ENCODE data around the gene EIF3L. TPM values are rescaled to one million over a fixed set of nuclear protein-coding genes. Genes with fewer than 3 reads are reported as not detected.

Gene EIF3L
- total RNA-seq, 1 experiment from 2014 or later = 707 TPM

DNA sequence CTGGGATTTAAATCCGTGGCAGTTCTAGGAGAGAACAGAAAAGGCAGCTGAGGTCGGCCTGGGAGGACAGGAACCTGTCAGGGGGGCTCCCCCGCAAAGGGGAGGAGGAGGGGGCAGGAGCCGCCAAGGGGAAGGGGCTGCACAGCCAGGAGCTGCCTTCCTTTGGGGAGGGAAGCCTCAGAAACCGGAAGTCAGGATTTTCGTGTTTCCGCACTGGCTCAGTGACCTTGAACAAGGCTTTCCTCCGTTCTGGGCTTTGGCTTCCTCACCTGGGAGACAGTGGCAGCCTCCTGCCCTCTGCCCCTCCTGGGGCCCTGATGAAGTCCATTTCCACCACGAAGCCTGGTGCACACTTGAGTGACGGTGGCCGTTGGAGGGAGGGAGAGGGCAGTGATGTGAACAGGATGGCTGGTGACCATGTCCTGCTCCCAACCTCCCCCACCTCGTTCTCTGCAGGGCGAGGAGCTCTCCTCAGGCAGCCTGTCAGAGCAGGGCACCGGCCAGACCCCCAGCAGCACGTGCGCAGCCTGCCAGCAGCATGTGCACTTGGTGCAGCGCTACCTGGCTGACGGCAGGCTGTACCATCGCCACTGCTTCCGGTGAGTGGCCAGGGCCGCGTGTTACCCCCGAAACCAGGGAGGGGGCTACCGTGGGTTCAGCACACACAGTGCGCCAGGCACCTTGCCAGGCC, 69.5 kb downstream of the EIF3L start:
- H3K4me3 ChIP-seq = no peak overlapping the region
- no peaks in the 10 kb centered on the region for H3K4me1 ChIP-seq
- no peaks in the 10 kb centered on the region for H3K9me3 ChIP-seq (replicated peaks)
- no peaks in the 10 kb centered on the region for H3K36me3 ChIP-seq
- no peak for DNase-seq
- H3K27ac ChIP-seq = no peak overlapping the region
- H3K27me3 ChIP-seq = no peaks in the 10 kb centered on the region

DNA sequence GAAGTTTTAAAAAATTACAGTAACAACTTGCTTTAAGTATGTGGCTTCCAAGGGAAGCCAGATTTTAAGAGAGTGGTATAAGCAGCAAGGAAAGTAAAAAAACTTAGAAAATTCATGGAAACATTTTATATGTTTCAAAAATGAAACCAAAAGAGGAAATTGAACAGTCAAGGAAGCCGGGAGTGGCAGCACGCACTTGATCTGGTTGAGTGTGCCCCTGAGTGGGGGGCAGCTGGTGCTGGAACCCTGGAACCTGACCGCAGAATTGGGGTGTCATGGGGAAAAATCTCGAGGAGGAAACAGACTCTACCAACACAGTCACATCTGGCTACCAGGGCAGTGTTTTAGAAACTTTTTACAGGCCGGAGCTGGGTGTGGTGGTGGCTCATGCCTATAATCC, 70.9 kb downstream of the EIF3L start:
- Histone ChIP-seq H3K4me1 (no peaks in the 10 kb centered on the region), H3K4me3 (no peak overlapping the region), H3K9me3 (replicated peaks) (no peaks in the 10 kb centered on the region), H3K27me3 (no peaks in the 10 kb centered on the region), H3K36me3 (no peaks in the 10 kb centered on the region), H3K27ac (no peak overlapping the region)
- DNase-seq = no peak

DNA sequence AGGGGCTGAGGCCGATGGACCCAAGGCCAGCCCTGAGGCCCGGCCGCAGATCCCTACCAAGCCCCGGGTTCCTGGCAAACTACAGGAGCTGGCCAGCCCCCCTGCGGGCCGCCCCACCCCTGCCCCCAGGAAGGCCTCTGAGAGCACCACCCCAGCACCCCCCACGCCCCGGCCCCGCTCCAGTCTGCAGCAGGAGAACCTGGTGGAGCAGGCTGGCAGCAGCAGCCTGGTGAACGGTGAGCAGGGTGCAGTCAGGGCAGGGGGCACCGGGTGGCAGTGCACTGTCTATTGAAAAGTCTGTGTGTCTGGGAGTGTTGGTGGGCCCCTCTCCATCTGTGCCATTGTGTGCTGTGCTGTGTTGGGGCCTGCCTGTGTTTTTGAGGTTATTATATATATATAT, 73.0 kb downstream of the EIF3L start:
- H3K36me3 ChIP-seq = no peaks in the 10 kb centered on the region
- no peaks in the 10 kb centered on the region for H3K27me3 ChIP-seq
- no peak overlapping the region for H3K4me3 ChIP-seq
- no peak for DNase-seq
- no peaks in the 10 kb centered on the region for H3K9me3 ChIP-seq (replicated peaks)
- H3K4me1 ChIP-seq = no peaks in the 10 kb centered on the region
- H3K27ac ChIP-seq = no peak overlapping the region

DNA sequence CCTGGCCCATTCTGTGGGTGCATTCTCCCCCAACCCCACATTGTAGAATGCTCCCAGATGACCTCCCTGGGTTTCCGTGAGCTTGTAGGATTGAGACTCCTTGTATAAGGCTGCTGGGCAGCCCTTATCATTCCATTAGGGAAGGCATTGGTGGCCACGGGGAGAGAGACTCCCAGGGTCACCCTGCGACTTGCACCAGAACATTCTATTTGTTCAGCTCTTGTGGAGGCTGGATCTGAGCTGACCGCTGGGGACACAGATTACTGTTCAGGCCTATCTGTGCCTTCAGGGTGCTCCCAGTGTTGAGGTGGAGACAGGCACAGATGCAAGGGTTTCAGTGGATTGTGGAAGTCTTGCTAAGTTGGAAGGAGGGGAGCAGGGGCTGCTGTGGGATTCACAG, 74.7 kb downstream of the EIF3L start:
- Histone ChIP-seq H3K36me3 (no peaks in the 10 kb centered on the region), H3K27me3 (no peaks in the 10 kb centered on the region)
- no peak for DNase-seq

DNA sequence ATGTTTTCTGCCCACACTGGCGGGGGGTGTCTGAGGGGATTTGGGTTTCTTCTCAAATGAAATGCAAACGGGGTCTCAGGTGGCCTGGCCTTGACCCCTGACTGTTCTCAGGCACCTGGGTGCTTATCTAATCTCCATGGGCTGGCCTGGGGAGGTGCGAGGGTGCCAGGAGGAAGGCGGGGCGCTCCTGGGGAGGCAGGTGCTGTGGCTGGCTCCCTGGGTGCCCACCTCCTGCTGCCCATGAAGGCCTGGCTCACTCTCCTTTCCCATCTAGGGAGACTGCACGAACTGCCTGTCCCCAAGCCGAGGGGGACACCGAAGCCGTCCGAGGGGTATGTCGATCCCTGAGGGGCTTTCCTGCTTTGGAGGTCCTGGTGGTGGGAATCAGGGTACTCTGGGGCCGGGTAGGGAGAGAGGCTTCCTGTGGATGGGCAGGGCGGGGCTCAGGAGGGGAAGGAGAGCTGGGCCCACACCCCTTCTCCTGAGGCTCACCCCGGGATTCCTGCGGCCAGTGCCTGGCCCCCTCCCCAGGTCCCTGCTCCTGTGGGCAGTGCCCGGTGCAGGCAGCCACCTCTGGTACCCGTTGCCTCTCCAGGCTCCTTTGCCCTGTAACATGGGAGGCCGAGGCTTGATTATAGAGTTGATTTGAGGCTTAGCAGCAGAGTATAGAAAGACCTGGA, 75.3 kb downstream of the EIF3L start:
- Histone ChIP-seq H3K4me1 (no peaks in the 10 kb centered on the region), H3K9me3 (replicated peaks) (no peaks in the 10 kb centered on the region), H3K36me3 (no peaks in the 10 kb centered on the region), H3K4me3 (no peak overlapping the region), H3K27me3 (no peaks in the 10 kb centered on the region), H3K27ac (no peak overlapping the region)
- no peak for DNase-seq

More for the DNA sequence above, 74.7 kb downstream of the EIF3L start:
- Histone ChIP-seq H3K4me3 (no peak overlapping the region), H3K4me1 (no peaks in the 10 kb centered on the region), H3K27ac (no peak overlapping the region), H3K9me3 (replicated peaks) (no peaks in the 10 kb centered on the region)

DNA sequence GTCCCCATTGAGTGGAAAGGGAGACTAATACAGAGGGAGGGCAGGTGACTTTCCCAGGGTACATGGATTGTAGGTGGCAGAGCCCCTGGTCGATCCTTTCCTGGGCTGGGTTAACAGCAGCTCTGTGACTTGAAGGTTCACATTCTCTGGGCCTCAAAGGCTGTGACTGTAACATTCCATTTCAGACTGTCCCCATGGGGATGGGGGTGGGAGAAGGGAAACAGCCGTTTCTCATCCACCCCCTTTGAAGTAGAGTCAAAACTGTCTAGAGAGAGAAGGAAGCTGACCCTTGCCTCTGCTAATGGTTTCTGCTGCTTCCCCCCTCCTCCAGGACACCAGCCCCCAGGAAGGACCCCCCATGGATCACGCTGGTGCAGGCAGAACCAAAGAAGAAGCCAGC, 76.1 kb downstream of the EIF3L start:
- Histone ChIP-seq H3K4me3 (no peak overlapping the region), H3K9me3 (replicated peaks) (no peaks in the 10 kb centered on the region), H3K4me1 (no peaks in the 10 kb centered on the region), H3K36me3 (no peaks in the 10 kb centered on the region), H3K27me3 (no peaks in the 10 kb centered on the region), H3K27ac (no peak overlapping the region)
- no peak for DNase-seq

DNA sequence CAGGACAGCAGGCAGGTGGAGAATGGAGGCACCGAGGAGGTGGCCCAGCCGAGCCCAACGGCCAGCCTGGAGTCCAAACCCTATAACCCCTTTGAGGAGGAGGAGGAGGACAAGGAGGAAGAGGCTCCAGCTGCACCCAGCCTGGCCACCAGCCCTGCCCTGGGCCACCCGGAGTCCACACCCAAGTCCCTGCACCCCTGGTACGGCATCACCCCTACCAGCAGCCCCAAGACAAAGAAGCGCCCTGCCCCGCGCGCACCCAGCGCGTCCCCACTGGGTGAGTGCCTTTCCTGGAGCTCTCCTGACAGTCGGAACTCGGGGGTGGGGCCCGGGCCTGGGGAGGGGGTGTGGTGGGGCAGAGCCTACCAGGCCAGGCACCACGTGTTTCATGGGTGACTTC, 76.5 kb downstream of the EIF3L start:
- no peaks in the 10 kb centered on the region for H3K36me3 ChIP-seq
- H3K27me3 ChIP-seq = no peaks in the 10 kb centered on the region
- no peak for DNase-seq
- H3K27ac ChIP-seq = no peak overlapping the region
- H3K9me3 ChIP-seq (replicated peaks) = no peaks in the 10 kb centered on the region
- H3K4me1 ChIP-seq = no peaks in the 10 kb centered on the region
- H3K4me3 ChIP-seq = no peak overlapping the region

DNA sequence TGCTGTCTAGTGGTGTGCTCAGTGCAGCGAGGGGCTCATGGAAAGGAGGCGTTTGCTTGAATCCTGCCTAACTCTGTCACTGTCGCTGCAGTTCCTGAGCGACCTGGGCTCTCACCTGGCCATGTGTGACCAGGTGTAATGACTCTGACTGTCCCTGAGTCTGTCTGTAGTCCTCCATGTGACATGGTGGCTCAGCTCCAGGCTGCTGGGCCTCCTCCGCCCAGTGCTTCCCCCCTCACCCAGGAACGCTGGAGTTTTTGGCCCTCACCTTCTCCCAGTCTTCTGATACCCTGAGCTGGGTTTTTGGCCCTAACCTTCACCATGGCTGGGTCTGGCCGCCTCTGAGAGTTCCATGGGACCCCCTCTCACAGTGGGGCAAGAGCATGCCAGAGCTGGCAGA, 77.1 kb downstream of the EIF3L start:
- Histone ChIP-seq H3K27ac (no peak overlapping the region), H3K4me1 (no peaks in the 10 kb centered on the region), H3K36me3 (no peaks in the 10 kb centered on the region), H3K4me3 (no peak overlapping the region), H3K9me3 (replicated peaks) (no peaks in the 10 kb centered on the region), H3K27me3 (no peaks in the 10 kb centered on the region)
- no peak for DNase-seq

DNA sequence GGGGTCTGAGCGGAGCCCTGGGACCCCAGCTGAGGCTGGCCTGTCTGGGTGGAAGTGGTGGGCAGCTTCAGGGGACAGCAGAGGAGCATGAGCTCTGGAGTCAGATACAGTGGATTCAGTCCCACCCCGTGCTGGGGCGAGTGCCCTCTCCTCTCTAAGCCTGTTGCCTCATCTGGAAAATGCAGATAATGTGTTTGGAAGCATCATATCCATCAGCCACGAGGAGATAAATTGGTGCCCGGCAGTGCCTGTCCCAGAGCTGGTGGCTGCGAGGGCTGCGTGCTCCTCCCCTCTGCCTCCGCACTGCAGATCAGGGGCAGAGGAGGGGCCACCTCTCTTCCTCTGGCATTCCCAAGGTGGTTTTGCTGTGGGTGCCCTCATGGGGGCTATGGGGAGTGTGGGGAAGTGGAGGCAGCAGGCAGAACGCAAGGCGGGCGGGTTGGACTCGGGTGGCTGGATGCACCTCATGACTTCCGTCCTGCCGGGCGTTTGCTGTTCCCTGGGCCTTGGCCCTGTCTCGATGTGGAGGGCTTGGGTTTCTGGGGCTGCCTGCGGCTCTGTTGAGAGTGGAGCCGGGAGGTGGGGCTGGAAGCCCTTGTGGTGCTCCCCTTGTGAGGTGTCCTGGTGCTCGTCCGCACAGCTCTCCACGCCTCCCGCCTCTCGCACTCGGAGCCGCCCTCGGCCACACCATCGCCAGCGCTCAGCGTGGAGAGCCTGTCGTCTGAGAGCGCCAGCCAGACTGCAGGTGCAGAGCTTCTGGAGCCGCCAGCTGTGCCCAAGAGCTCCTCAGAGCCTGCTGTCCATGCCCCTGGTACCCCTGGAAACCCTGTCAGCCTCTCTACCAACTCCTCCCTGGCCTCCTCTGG, 77.8 kb downstream of the EIF3L start:
- Histone ChIP-seq H3K4me3 (no peak overlapping the region), H3K27ac (no peak overlapping the region), H3K36me3 (no peaks in the 10 kb centered on the region), H3K27me3 (no peaks in the 10 kb centered on the region), H3K4me1 (no peaks in the 10 kb centered on the region), H3K9me3 (replicated peaks) (no peaks in the 10 kb centered on the region)
- no peak for DNase-seq

DNA sequence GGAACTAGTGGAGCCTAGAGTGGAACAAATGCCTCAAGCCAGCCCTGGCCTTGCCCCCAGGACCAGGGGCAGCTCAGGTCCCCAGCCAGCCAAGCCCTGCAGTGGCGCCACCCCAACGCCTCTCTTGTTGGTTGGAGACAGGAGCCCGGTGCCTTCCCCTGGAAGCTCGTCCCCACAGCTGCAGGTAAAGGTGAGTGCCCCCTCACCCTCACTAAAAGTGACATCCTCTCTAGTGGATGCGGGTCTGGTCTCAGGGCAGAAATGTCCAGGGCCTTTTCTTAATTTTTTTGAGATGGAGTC, 78.4 kb downstream of the EIF3L start:
- no peaks in the 10 kb centered on the region for H3K4me1 ChIP-seq
- H3K27ac ChIP-seq = no peak overlapping the region
- H3K4me3 ChIP-seq = no peak overlapping the region
- H3K9me3 ChIP-seq (replicated peaks) = no peaks in the 10 kb centered on the region
- H3K27me3 ChIP-seq = no peaks in the 10 kb centered on the region
- no peaks in the 10 kb centered on the region; the same call in 1 of the 2 replicates for H3K36me3 ChIP-seq
- no peak for DNase-seq

DNA sequence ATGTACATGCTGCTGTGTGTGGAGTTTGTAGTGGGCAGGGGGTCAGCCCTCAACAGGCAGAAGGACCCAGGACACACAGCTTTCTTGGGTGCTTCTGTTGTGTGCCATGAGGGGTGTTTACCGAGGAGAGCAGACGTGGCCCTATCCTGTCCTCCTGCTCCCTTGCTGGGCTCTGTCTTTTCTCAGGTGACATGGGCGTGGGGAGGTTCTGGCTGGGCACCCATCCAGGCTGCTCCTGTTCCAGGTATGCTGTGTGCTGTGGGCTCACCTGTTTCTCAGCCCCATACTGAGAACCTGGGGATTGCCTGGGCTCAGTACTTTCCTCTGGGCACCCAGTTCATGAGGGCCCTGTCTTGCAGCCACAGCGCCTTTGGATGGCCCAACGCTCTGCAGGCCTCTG, 80.2 kb downstream of the EIF3L start:
- no peak overlapping the region for H3K27ac ChIP-seq
- no peaks in the 10 kb centered on the region; the same call in 1 of the 2 replicates for H3K36me3 ChIP-seq
- no peak overlapping the region for H3K4me3 ChIP-seq
- no peak for DNase-seq
- no peaks in the 10 kb centered on the region for H3K27me3 ChIP-seq
- no peaks in the 10 kb centered on the region for H3K9me3 ChIP-seq (replicated peaks)
- H3K4me1 ChIP-seq = peaks cover 9% of the 10 kb centered on the region

DNA sequence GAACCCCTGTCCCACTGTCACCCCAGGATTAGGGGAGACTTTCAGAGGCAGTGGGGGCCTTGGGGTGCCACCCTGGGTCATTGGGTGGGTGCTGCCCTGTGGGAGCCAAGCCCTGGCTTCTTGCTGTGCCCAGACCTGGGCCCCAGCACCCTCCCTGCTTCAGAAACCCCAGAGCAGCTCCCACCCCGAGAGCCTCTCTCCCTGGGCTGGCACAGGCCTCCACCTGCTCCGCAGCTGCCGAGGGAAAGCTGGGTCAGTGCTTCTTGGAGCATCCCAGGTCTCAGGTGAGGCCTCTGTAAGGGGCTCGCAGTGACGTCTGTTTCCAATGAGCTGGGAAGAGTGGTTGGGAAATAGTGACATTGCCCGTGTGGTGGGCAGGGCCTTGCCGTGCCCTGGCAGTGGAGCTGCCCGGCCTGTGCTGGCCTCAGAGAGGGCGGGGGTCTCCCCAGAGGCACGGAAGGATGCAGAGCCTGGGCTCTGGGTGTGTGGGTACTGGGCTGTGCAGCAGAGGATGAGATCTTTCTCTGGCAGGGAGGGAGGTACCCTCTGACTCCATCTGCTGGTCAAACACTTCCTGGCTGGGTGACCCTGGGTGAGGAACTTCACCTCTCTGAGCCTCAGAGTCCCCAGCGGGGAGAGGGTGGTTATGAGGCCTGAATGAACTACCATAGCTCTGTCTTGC, 81.2 kb downstream of the EIF3L start:
- no peak for DNase-seq
- H3K36me3 ChIP-seq = no peaks in the 10 kb centered on the region; the same call in 1 of the 2 replicates
- peaks cover 9% of the 10 kb centered on the region for H3K4me1 ChIP-seq
- H3K9me3 ChIP-seq (replicated peaks) = no peaks in the 10 kb centered on the region
- H3K27ac ChIP-seq = no peak overlapping the region
- H3K27me3 ChIP-seq = no peaks in the 10 kb centered on the region
- H3K4me3 ChIP-seq = no peak overlapping the region

DNA sequence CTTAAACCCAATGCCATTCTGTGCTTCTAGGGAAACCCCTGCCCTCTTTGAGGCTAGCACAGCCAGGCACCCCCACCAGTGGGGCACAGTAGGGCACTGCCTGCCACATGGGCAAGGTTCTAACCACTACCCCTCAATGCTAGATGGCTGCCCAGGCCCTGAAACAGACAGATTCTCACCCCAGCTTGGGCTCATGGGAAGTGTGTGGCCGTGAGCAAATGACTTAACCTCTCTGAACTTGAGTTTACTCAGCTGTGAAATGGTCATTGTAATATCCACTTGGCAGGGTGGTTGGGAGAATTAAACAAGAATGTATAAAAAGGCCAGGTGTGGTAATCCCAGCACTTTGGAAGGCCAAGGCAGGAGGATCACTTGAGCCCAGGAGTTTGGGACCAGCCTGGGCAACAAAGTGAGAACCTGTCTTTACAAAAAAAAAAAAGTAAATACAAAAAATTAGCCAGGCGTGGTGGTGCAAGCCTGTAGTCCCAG, 81.8 kb downstream of the EIF3L start:
- H3K4me3 ChIP-seq = no peak overlapping the region
- peaks cover 9% of the 10 kb centered on the region for H3K4me1 ChIP-seq
- H3K27ac ChIP-seq = no peak overlapping the region
- DNase-seq = no peak
- H3K36me3 ChIP-seq = no peaks in the 10 kb centered on the region; the same call in 1 of the 2 replicates
- H3K27me3 ChIP-seq = no peaks in the 10 kb centered on the region
- no peaks in the 10 kb centered on the region for H3K9me3 ChIP-seq (replicated peaks)

DNA sequence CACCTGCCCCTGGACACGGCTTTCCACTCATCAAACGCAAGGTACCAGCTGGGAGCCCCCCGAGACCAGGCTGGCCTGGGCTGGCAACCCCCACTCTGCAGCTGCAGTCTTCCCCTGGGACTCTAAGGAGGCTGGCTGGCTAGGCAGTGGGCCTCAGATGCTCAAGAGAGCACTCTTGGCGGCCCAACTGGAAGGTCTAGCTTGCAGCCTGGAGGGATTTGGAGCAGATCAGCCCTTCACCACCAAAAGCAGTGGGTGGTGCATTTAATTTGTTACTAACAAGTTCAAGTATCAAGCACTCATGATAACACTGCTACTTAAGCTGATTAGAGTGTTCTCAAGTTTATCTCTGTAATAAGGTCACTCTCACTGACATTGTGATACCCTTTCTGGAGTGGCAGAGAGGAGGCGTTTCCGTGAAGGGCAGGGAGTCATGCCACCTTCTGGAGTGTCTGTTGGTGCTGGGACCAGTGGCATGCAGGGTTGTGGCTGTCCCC, 82.7 kb downstream of the EIF3L start:
- H3K4me1 ChIP-seq = peaks cover 9% of the 10 kb centered on the region
- H3K4me3 ChIP-seq = no peak overlapping the region
- DNase-seq = no peak
- H3K9me3 ChIP-seq (replicated peaks) = no peaks in the 10 kb centered on the region
- H3K36me3 ChIP-seq = no peaks in the 10 kb centered on the region; the same call in 1 of the 2 replicates
- no peaks in the 10 kb centered on the region for H3K27me3 ChIP-seq
- H3K27ac ChIP-seq = no peak overlapping the region

All from SJCRH30 (cell line).